ENCODE measurements around the gene GPI. TPM values are rescaled to one million over a fixed set of nuclear protein-coding genes. Genes with fewer than 3 reads are reported as not detected.

The GPI gene
- total RNA-seq, 1 donor from 2014 or later = 221 TPM

DNA sequence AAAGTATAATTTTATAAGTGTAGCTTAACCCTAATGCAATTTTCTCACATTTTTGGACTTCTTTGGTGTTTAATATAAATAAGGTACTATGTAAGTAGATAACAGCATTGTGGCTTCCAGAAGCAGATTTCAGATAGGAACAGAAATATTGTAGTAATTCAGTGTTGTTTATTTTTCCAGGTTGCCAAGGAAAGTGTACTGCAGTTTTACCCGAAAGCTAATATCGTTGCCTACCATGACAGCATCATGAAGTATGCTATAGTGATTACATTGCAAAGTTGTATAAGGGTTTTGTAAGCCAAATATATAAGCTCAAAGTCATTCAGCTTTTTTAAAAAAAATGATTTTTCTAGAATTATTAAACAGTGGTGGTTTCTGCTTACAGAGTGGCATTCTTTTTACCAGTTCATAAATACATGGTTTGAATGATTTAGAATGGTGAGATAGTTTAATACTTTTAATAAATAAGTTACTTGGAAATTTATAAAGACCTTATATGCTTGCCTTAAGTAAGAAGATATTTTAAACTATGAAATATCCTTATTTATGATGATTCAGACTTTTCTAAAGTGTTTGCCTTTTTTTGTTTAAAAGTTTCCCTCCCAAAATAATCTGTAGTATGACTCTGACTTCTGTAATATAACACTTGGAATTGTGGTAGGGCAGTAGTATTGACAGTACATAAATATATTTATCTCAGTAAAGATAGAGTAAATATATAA lies 66.8 kb downstream of the GPI start:
- TF ChIP-seq, protein P1, sequence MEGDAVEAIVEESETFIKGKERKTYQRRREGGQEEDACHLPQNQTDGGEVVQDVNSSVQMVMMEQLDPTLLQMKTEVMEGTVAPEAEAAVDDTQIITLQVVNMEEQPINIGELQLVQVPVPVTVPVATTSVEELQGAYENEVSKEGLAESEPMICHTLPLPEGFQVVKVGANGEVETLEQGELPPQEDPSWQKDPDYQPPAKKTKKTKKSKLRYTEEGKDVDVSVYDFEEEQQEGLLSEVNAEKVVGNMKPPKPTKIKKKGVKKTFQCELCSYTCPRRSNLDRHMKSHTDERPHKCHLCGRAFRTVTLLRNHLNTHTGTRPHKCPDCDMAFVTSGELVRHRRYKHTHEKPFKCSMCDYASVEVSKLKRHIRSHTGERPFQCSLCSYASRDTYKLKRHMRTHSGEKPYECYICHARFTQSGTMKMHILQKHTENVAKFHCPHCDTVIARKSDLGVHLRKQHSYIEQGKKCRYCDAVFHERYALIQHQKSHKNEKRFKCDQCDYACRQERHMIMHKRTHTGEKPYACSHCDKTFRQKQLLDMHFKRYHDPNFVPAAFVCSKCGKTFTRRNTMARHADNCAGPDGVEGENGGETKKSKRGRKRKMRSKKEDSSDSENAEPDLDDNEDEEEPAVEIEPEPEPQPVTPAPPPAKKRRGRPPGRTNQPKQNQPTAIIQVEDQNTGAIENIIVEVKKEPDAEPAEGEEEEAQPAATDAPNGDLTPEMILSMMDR (IDR thresholded peaks at IDR 0.05) = no peak
- H3K27me3 Mint-ChIP-seq (ENCODE audit: low read depth) = no peaks in the 10 kb centered on the region
- peaks cover 76% of the 10 kb centered on the region for H3K4me1 Mint-ChIP-seq (ENCODE audit: low read depth)
- H3K9me3 Mint-ChIP-seq (ENCODE audit: low read depth) = no peaks in the 10 kb centered on the region
- H3K36me3 Mint-ChIP-seq (ENCODE audit: low read depth) = peaks cover 16% of the 10 kb centered on the region
- no peak for DNase-seq (ENCODE audit: low spot score)
- H3K27ac Mint-ChIP-seq (ENCODE audit: unreplicated experiment) = peak overlapping the region; percentile 99
- H3K4me3 Mint-ChIP-seq (ENCODE audit: unreplicated experiment) = no peak overlapping the region

DNA sequence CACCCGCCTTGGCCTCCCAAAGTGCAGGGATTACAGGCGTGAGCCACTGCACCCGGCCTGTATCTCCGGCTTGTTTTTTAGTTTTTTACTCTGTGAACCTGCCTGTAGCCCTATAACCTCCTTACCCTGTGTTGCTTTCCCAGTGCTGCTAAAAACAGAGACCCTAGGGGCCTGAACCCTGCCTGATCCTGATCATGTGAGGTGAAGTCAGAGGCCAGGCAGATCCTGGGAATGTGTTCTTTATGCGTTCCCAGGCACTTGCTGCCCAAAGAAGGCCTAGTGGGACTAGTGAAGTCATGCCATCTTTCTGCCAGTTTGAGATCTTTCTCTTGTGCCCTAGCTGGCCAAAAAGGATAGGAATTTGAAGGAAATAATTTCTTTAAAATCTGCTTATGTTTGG lies 67.8 kb downstream of the GPI start:
- Mint-ChIP-seq H3K9me3 (ENCODE audit: low read depth) (no peaks in the 10 kb centered on the region), H3K27me3 (ENCODE audit: low read depth) (no peaks in the 10 kb centered on the region), H3K27ac (ENCODE audit: unreplicated experiment) (peak overlapping the region; percentile 99), H3K36me3 (ENCODE audit: low read depth) (peaks cover 16% of the 10 kb centered on the region), H3K4me1 (ENCODE audit: low read depth) (peaks cover 77% of the 10 kb centered on the region), H3K4me3 (ENCODE audit: unreplicated experiment) (peak overlapping the region; percentile 51)
- TF ChIP-seq, protein P1 (IDR thresholded peaks at IDR 0.05) = peak; percentile 6
- no peak for DNase-seq (ENCODE audit: low spot score)

DNA sequence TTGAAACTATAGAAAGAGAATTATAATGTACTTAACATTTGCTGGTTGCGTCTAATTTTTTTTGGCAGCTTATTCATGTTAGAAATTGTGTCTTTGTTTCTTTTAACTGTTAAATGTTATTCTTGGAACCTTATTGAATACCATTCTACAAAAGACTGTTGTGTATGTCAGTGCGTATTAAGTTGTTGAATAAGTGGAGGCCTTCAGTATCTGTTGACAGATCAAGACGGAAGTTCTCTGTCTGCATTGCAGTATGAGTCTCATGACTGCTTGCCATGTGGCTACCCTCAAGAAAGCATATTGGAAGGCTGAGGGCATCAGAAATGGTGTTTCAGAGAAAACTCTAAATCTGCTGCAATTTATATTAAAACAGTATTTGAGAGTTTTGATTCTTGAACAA lies 71.7 kb downstream of the GPI start:
- Mint-ChIP-seq H3K36me3 (ENCODE audit: low read depth) (peaks cover 27% of the 10 kb centered on the region), H3K27ac (ENCODE audit: unreplicated experiment) (peak overlapping the region; percentile 87), H3K4me1 (ENCODE audit: low read depth) (peaks cover 47% of the 10 kb centered on the region), H3K9me3 (ENCODE audit: low read depth) (no peaks in the 10 kb centered on the region), H3K27me3 (ENCODE audit: low read depth) (no peaks in the 10 kb centered on the region), H3K4me3 (ENCODE audit: unreplicated experiment) (no peak overlapping the region)
- TF ChIP-seq, protein P1 (IDR thresholded peaks at IDR 0.05) = no peak
- no peak for DNase-seq (ENCODE audit: low spot score)

DNA sequence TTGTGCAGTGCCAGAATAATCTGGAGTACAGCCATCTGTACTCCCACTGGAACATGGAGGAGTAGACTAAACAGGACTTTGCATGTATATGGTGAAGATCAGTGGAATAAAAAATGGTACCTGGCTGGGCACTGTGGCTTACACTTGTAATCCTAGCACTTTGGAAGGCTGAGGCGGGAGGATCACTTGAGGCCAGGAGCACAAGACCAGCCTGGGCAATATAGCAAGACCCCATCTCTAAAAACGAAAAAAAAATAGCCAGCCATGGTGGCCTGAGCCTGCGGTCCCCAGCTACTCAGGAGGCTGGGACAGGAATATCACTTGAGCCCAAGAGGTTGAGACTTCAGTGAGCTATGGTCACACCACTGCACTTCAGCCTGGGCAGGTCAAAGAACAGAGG lies 83.2 kb downstream of the GPI start:
- TF ChIP-seq, protein P1 (IDR thresholded peaks at IDR 0.05) = no peak
- Mint-ChIP-seq H3K36me3 (ENCODE audit: low read depth) (peaks cover 34% of the 10 kb centered on the region), H3K27me3 (ENCODE audit: low read depth) (no peaks in the 10 kb centered on the region), H3K9me3 (ENCODE audit: low read depth) (no peaks in the 10 kb centered on the region), H3K4me1 (ENCODE audit: low read depth) (peaks cover 16% of the 10 kb centered on the region), H3K27ac (ENCODE audit: unreplicated experiment) (no peak overlapping the region), H3K4me3 (ENCODE audit: unreplicated experiment) (no peak overlapping the region)
- no peak for DNase-seq (ENCODE audit: low spot score)

Other genes with a start within 250 kb of the GPI start
- 79.1 to 89.4 TPM (median 83.7 TPM) in 3 replicates for gene LSM14A, start 192.7 kb upstream of the GPI start, total RNA-seq
- 23.3 to 35.4 TPM (median 24.4 TPM) in 3 replicates for gene GARRE1, start 110.6 kb upstream of the GPI start, total RNA-seq
- gene PDCD2L, start 39.2 kb downstream of the GPI start, total RNA-seq = 6.6 to 8.7 TPM (median 8.6 TPM) in 3 replicates
- gene UBA2, start 63.2 kb downstream of the GPI start, total RNA-seq = 81.2 to 103 TPM (median 94.6 TPM) in 3 replicates
- gene WTIP, start 116.6 kb downstream of the GPI start, total RNA-seq = 32.8 to 45.9 TPM (median 41.6 TPM) in 3 replicates